HG03108 (cell line): ENCODE measurements around the gene IGF2R.

Experiments used
- ATAC-seq: cut with Tn5 transposase; IDR thresholded peaks from one replicate; pipeline ENCODE4 v1.9.1; 2021; ENCODE audit warnings: moderate library complexity; ENCODE audit not compliant: unreplicated experiment

Gene IGF2R

GRCh38 chr6:159973406-159973805, 4.5 kb downstream of the IGF2R start:
- no peak for ATAC-seq

- peak; percentile 31 for ATAC-seq
Observed at GRCh38 chr6:159973951-159974350, 5.1 kb downstream of the IGF2R start.

- no peak for ATAC-seq
Observed at GRCh38 chr6:159974932-159975331, 6.0 kb downstream of the IGF2R start.

GRCh38 chr6:159976686-159977254, 7.9 kb downstream of the IGF2R start:
- no peak for ATAC-seq

- ATAC-seq, result no peak
Observed at GRCh38 chr6:159977255-159977903, 8.5 kb downstream of the IGF2R start.

- ATAC-seq, result no peak
Observed at GRCh38 chr6:159977904-159978268, 9.0 kb downstream of the IGF2R start.

GRCh38 chr6:159978291-159979135, 9.6 kb downstream of the IGF2R start:
- ATAC-seq, result peak; percentile 30

- peak; percentile 68 for ATAC-seq
Observed at GRCh38 chr6:159979136-159979874, 10.4 kb downstream of the IGF2R start.

GRCh38 chr6:159980474-159980873, 11.6 kb downstream of the IGF2R start:
- ATAC-seq, result no peak

- ATAC-seq, result no peak
Observed at GRCh38 chr6:159981071-159981402, 12.2 kb downstream of the IGF2R start.

GRCh38 chr6:159981403-159982245, 12.7 kb downstream of the IGF2R start:
- peak; percentile 56 for ATAC-seq

- ATAC-seq, result no peak
Observed at GRCh38 chr6:159982731-159983506, 14.0 kb downstream of the IGF2R start.

- ATAC-seq, result no peak
Observed at GRCh38 chr6:159983641-159984080, 14.8 kb downstream of the IGF2R start.

GRCh38 chr6:159984268-159984786, 15.4 kb downstream of the IGF2R start:
- ATAC-seq, result no peak

GRCh38 chr6:159985296-159985945, 16.5 kb downstream of the IGF2R start:
- no peak for ATAC-seq

- no peak for ATAC-seq
Observed at GRCh38 chr6:159988983-159989454, 20.1 kb downstream of the IGF2R start.

- ATAC-seq, result peak; percentile 78
Observed at GRCh38 chr6:159989492-159990480, 20.9 kb downstream of the IGF2R start.

GRCh38 chr6:159992366-159992765, 23.5 kb downstream of the IGF2R start:
- ATAC-seq, result no peak
